IPS DF 6.9 (cell line): ENCODE data around the gene TPO.
"Not testable (repeated sequence)": the region's sequence is repeated elsewhere in the genome, so short reads cannot be mapped to it uniquely, and the experiment has no call there.

Source experiments
- DNase-seq: peaks from one replicate; pipeline ENCODE4 v3.0.0-alpha.2; 2013; ENCODE audit warnings: low read depth, low spot score
- H3K27ac ChIP-seq: one replicate; pipeline ENCODE4 v1.5.1; 2013; ENCODE audit warnings: low read length, control low read depth
- H3K27me3 ChIP-seq: 2 replicates; pipeline ENCODE4 v1.6.1; 2013; ENCODE audit warnings: mild to moderate bottlenecking, low read length; ENCODE audit not compliant: control insufficient read depth, insufficient read depth
- H3K36me3 ChIP-seq: 2 replicates; pipeline ENCODE4 v1.6.1; 2013; ENCODE audit warnings: low read length; ENCODE audit not compliant: control insufficient read depth, insufficient read depth
- H3K4me1 ChIP-seq: 2 replicates; pipeline ENCODE4 v1.6.1; 2013; ENCODE audit warnings: low read length; ENCODE audit not compliant: control insufficient read depth, insufficient read depth
- H3K4me3 ChIP-seq: 2 replicates; pipeline ENCODE4 v1.5.1; 2013; ENCODE audit warnings: mild to moderate bottlenecking, low read length
- H3K9me3 ChIP-seq: 2 replicates; pipeline ENCODE4 v1.6.1; 2013; ENCODE audit warnings: low read length, inconsistent platforms; ENCODE audit not compliant: control insufficient read depth, insufficient read depth
- WGBS: extraction: QIAGEN DNeasy Blood & Tissue Kit; methylation state at CpG from one replicate; pipeline ENCODE4 v1.1.7; 2013; ENCODE audit warnings: mixed read lengths, missing lambda C conversion rate; ENCODE audit not compliant: insufficient read length, insufficient coverage; 5-methylcytosine and 5-hydroxymethylcytosine counted together

Gene TPO

GRCh38 chr2:1563943-1564891, 151.0 kb downstream of the TPO start:
- Histone ChIP-seq H3K27ac (no peak overlapping the region), H3K36me3 (no peaks in the 10 kb centered on the region; the same call in 1 of the 2 replicates), H3K4me3 (no peak overlapping the region; the same call in 1 of the 2 replicates), H3K4me1 (no peaks in the 10 kb centered on the region), H3K27me3 (no peaks in the 10 kb centered on the region), H3K9me3 (no peaks in the 10 kb centered on the region)
- no CpG with 5 or more reads among the region's 23 CpGs for WGBS
- no peak for DNase-seq

- Histone ChIP-seq H3K27ac (no peak overlapping the region), H3K4me3 (no peak overlapping the region), H3K36me3 (no peaks in the 10 kb centered on the region; the same call in 1 of the 2 replicates), H3K9me3 (no peaks in the 10 kb centered on the region), H3K27me3 (no peaks in the 10 kb centered on the region), H3K4me1 (no peaks in the 10 kb centered on the region)
- no CpG with 5 or more reads among the region's 34 CpGs for WGBS
- no peak for DNase-seq
These were observed 154.5 kb downstream of the TPO start for GRCh38 chr2:1567556-1568344.

- DNase-seq, H3K27me3 ChIP-seq, H3K36me3 ChIP-seq, H3K9me3 ChIP-seq, H3K27ac ChIP-seq, H3K4me1 ChIP-seq, H3K4me3 ChIP-seq: not testable (repeated sequence)
- WGBS = no CpG with 5 or more reads among the region's 39 CpGs
These were observed 155.0 kb downstream of the TPO start for GRCh38 chr2:1568345-1568668.

GRCh38 chr2:1569879-1570450, 156.7 kb downstream of the TPO start:
- H3K36me3 ChIP-seq = no peaks in the 10 kb centered on the region; the same call in 1 of the 2 replicates
- no peak overlapping the region for H3K4me3 ChIP-seq
- no CpG with 5 or more reads among the region's 10 CpGs for WGBS
- no peaks in the 10 kb centered on the region for H3K9me3 ChIP-seq
- H3K27ac ChIP-seq = no peak overlapping the region
- no peak for DNase-seq
- H3K4me1 ChIP-seq = no peaks in the 10 kb centered on the region
- H3K27me3 ChIP-seq = no peaks in the 10 kb centered on the region

GRCh38 chr2:1571477-1572417, 158.5 kb downstream of the TPO start:
- Histone ChIP-seq H3K27ac (no peak overlapping the region), H3K4me1 (no peaks in the 10 kb centered on the region), H3K9me3 (no peaks in the 10 kb centered on the region), H3K36me3 (no peaks in the 10 kb centered on the region; the same call in 1 of the 2 replicates), H3K4me3 (no peak overlapping the region), H3K27me3 (no peaks in the 10 kb centered on the region)
- DNase-seq = no peak
- WGBS = no CpG with 5 or more reads among the region's 17 CpGs

- WGBS = no CpG with 5 or more reads among the region's 10 CpGs
- Histone ChIP-seq H3K27me3 (no peaks in the 10 kb centered on the region), H3K9me3 (no peaks in the 10 kb centered on the region), H3K27ac (no peak overlapping the region), H3K4me3 (no peak overlapping the region), H3K36me3 (no peaks in the 10 kb centered on the region; the same call in 1 of the 2 replicates), H3K4me1 (no peaks in the 10 kb centered on the region)
- DNase-seq = no peak
These were observed 159.4 kb downstream of the TPO start for GRCh38 chr2:1572638-1573037.

- Histone ChIP-seq H3K4me1 (0 out of 2 replicates have a peak, but pooled peaks cover 2% of the 10 kb centered on the region), H3K27ac (no peak overlapping the region), H3K27me3 (no peaks in the 10 kb centered on the region), H3K9me3 (no peaks in the 10 kb centered on the region), H3K36me3 (no peaks in the 10 kb centered on the region), H3K4me3 (no peak overlapping the region)
- no CpG with 5 or more reads among the region's 5 CpGs for WGBS
- no peak for DNase-seq
These were observed 164.6 kb downstream of the TPO start for GRCh38 chr2:1577846-1578245.

- H3K27me3 ChIP-seq, H3K4me3 ChIP-seq, H3K36me3 ChIP-seq, H3K9me3 ChIP-seq, H3K27ac ChIP-seq, DNase-seq, H3K4me1 ChIP-seq: not testable (repeated sequence)
- WGBS = no CpG with 5 or more reads among the region's 19 CpGs
These were observed 168.1 kb downstream of the TPO start for GRCh38 chr2:1581257-1581964.

GRCh38 chr2:1581965-1582625, 168.8 kb downstream of the TPO start:
- WGBS = no CpG with 5 or more reads among the region's 10 CpGs

More at GRCh38 chr2:1581965-1582625, 168.8 kb downstream of the TPO start:
- Histone ChIP-seq H3K27me3 (no peaks in the 10 kb centered on the region), H3K27ac (no peak overlapping the region), H3K9me3 (no peaks in the 10 kb centered on the region), H3K4me1 (0 out of 2 replicates have a peak, but pooled peaks cover 2% of the 10 kb centered on the region), H3K4me3 (no peak overlapping the region), H3K36me3 (no peaks in the 10 kb centered on the region)
- DNase-seq = no peak
